Measurements from ENCODE around the gene OR11H6. TPM values are rescaled to one million over a fixed set of nuclear protein-coding genes. Genes with fewer than 3 reads are reported as not detected.
"Not testable (repeated sequence)": the region's sequence is repeated elsewhere in the genome, so short reads cannot be mapped to it uniquely, and the experiment has no call there.

The OR11H6 gene
- not detected for total RNA-seq

GRCh38 chr14:20223410-20223809 lies at the start of gene OR11H6:
OR11H6 (plus strand) TSS chr14:20223710; CDS start chr14:20223710, 0 bp downstream.
- CTCF ChIA-PET, result no interaction called here
- H3K9me3 Mint-ChIP-seq (ENCODE audit: insufficient read depth), result no peaks in the 10 kb centered on the region
- H3K4me1 Mint-ChIP-seq (ENCODE audit: low read depth), result no peaks in the 10 kb centered on the region
- no peaks in the 10 kb centered on the region for H3K36me3 Mint-ChIP-seq (ENCODE audit: low read depth)
- peaks cover 3% of the 10 kb centered on the region for H3K27me3 Mint-ChIP-seq (ENCODE audit: low read depth)
- POLR2A ChIA-PET, result no interaction called here
- no peak for DNase-seq
- no peak within 1 kb of the TSS for H3K27ac Mint-ChIP-seq
- ATAC-seq, result no peak
- H3K4me3 Mint-ChIP-seq, result no peak within 1 kb of the TSS

GRCh38 chr14:20174205-20174604 lies 49.3 kb upstream of the OR11H6 start:
- ATAC-seq; H3K4me1 Mint-ChIP-seq (ENCODE audit: low read depth); DNase-seq; H3K9me3 Mint-ChIP-seq (ENCODE audit: insufficient read depth); POLR2A ChIA-PET; H3K36me3 Mint-ChIP-seq (ENCODE audit: low read depth); H3K27me3 Mint-ChIP-seq (ENCODE audit: low read depth); H3K27ac Mint-ChIP-seq; CTCF ChIA-PET; H3K4me3 Mint-ChIP-seq: not testable (repeated sequence)

GRCh38 chr14:20176330-20176729 lies 47.2 kb upstream of the OR11H6 start:
- ATAC-seq, result no peak
- no peaks in the 10 kb centered on the region for H3K27me3 Mint-ChIP-seq (ENCODE audit: low read depth)
- H3K27ac Mint-ChIP-seq, result no peak overlapping the region
- no peaks in the 10 kb centered on the region for H3K4me1 Mint-ChIP-seq (ENCODE audit: low read depth)
- ChIA-PET CTCF (no interaction called here), POLR2A (no interaction called here)
- H3K4me3 Mint-ChIP-seq, result no peak overlapping the region
- H3K9me3 Mint-ChIP-seq (ENCODE audit: insufficient read depth), result no peaks in the 10 kb centered on the region
- DNase-seq, result no peak
- no peaks in the 10 kb centered on the region for H3K36me3 Mint-ChIP-seq (ENCODE audit: low read depth)

- no peaks in the 10 kb centered on the region for H3K4me1 Mint-ChIP-seq (ENCODE audit: low read depth)
- ATAC-seq (no peak), DNase-seq (no peak)
- H3K27ac Mint-ChIP-seq, result no peak overlapping the region
- peaks cover 3% of the 10 kb centered on the region for H3K27me3 Mint-ChIP-seq (ENCODE audit: low read depth)
- no peaks in the 10 kb centered on the region for H3K9me3 Mint-ChIP-seq (ENCODE audit: insufficient read depth)
- CTCF ChIA-PET, result no interaction called here
- no peak overlapping the region for H3K4me3 Mint-ChIP-seq
- POLR2A ChIA-PET, result no interaction called here
- no peaks in the 10 kb centered on the region for H3K36me3 Mint-ChIP-seq (ENCODE audit: low read depth)
These were observed 46.0 kb upstream of the OR11H6 start for GRCh38 chr14:20177433-20177974.

- CTCF ChIA-PET, result no interaction called here
- DNase-seq (no peak), ATAC-seq (no peak)
- Mint-ChIP-seq H3K36me3 (ENCODE audit: low read depth) (no peaks in the 10 kb centered on the region), H3K27me3 (ENCODE audit: low read depth) (peaks cover 6% of the 10 kb centered on the region), H3K27ac (no peak overlapping the region), H3K4me3 (no peak overlapping the region), H3K9me3 (ENCODE audit: insufficient read depth) (no peaks in the 10 kb centered on the region), H3K4me1 (ENCODE audit: low read depth) (no peaks in the 10 kb centered on the region)
- POLR2A ChIA-PET, result no interaction called here
These were observed 44.3 kb upstream of the OR11H6 start for GRCh38 chr14:20179218-20179617.

- Mint-ChIP-seq H3K27ac (no peak overlapping the region), H3K9me3 (ENCODE audit: insufficient read depth) (no peaks in the 10 kb centered on the region), H3K4me1 (ENCODE audit: low read depth) (no peaks in the 10 kb centered on the region), H3K27me3 (ENCODE audit: low read depth) (peaks cover 6% of the 10 kb centered on the region), H3K36me3 (ENCODE audit: low read depth) (no peaks in the 10 kb centered on the region), H3K4me3 (no peak overlapping the region)
- CTCF ChIA-PET, result no interaction called here
- DNase-seq (no peak), ATAC-seq (no peak)
- POLR2A ChIA-PET, result no interaction called here
These were observed 43.6 kb upstream of the OR11H6 start for GRCh38 chr14:20179880-20180279.

- H3K9me3 Mint-ChIP-seq (ENCODE audit: insufficient read depth), result no peaks in the 10 kb centered on the region
- ChIA-PET POLR2A (no interaction called here), CTCF (no interaction called here)
- no peak overlapping the region for H3K27ac Mint-ChIP-seq
- DNase-seq (no peak), ATAC-seq (no peak)
- H3K4me1 Mint-ChIP-seq (ENCODE audit: low read depth), result no peaks in the 10 kb centered on the region
- H3K36me3 Mint-ChIP-seq (ENCODE audit: low read depth), result no peaks in the 10 kb centered on the region
- no peak overlapping the region for H3K4me3 Mint-ChIP-seq
- H3K27me3 Mint-ChIP-seq (ENCODE audit: low read depth), result peaks cover 7% of the 10 kb centered on the region
These were observed 43.0 kb upstream of the OR11H6 start for GRCh38 chr14:20180486-20180885.

GRCh38 chr14:20184181-20184580 lies 39.3 kb upstream of the OR11H6 start:
- H3K36me3 Mint-ChIP-seq (ENCODE audit: low read depth), result no peaks in the 10 kb centered on the region

GRCh38 chr14:20190596-20190995 lies 32.9 kb upstream of the OR11H6 start, which contains the start of gene OR11G2:
OR11G2 (plus strand) TSS chr14:20190896; CDS start chr14:20197438, 6,542 bp downstream.
- H3K4me1 Mint-ChIP-seq (ENCODE audit: low read depth), result no peaks in the 10 kb centered on the region
- H3K27ac Mint-ChIP-seq, result no peak within 1 kb of the TSS
- ATAC-seq (no peak), DNase-seq (no peak)
- H3K36me3 Mint-ChIP-seq (ENCODE audit: low read depth), result no peaks in the 10 kb centered on the region
- H3K4me3 Mint-ChIP-seq, result no peak within 1 kb of the TSS
- H3K9me3 Mint-ChIP-seq (ENCODE audit: insufficient read depth), result no peaks in the 10 kb centered on the region
- CTCF ChIA-PET, result interaction anchor here (1.1 kb wide), 1 partner anchor 23 kb away, joined by 3 read pairs; no protein-coding TSS in a partner anchor
- H3K27me3 Mint-ChIP-seq (ENCODE audit: low read depth), result peaks cover 7% of the 10 kb centered on the region
- POLR2A ChIA-PET, result no interaction called here

More at GRCh38 chr14:20184181-20184580, 39.3 kb upstream of the OR11H6 start:
- peaks cover 12% of the 10 kb centered on the region for H3K27me3 Mint-ChIP-seq (ENCODE audit: low read depth)
- ChIA-PET CTCF (no interaction called here), POLR2A (no interaction called here)
- ATAC-seq (no peak), DNase-seq (no peak)
- H3K27ac Mint-ChIP-seq, result no peak overlapping the region
- H3K4me3 Mint-ChIP-seq, result no peak overlapping the region
- no peaks in the 10 kb centered on the region for H3K9me3 Mint-ChIP-seq (ENCODE audit: insufficient read depth)
- no peaks in the 10 kb centered on the region for H3K4me1 Mint-ChIP-seq (ENCODE audit: low read depth)

GRCh38 chr14:20191396-20191795 lies 32.1 kb upstream of the OR11H6 start:
- no peaks in the 10 kb centered on the region for H3K36me3 Mint-ChIP-seq (ENCODE audit: low read depth)
- CTCF ChIA-PET, result no interaction called here
- no peak overlapping the region for H3K4me3 Mint-ChIP-seq
- POLR2A ChIA-PET, result no interaction called here
- H3K27me3 Mint-ChIP-seq (ENCODE audit: low read depth), result peaks cover 6% of the 10 kb centered on the region
- H3K4me1 Mint-ChIP-seq (ENCODE audit: low read depth), result no peaks in the 10 kb centered on the region
- no peak for ATAC-seq
- DNase-seq, result no peak
- no peak overlapping the region for H3K27ac Mint-ChIP-seq
- H3K9me3 Mint-ChIP-seq (ENCODE audit: insufficient read depth), result no peaks in the 10 kb centered on the region

GRCh38 chr14:20194101-20194500 lies 29.4 kb upstream of the OR11H6 start:
- Mint-ChIP-seq H3K9me3 (ENCODE audit: insufficient read depth) (no peaks in the 10 kb centered on the region), H3K27ac (no peak overlapping the region), H3K27me3 (ENCODE audit: low read depth) (peaks cover 3% of the 10 kb centered on the region), H3K4me3 (no peak overlapping the region), H3K36me3 (ENCODE audit: low read depth) (no peaks in the 10 kb centered on the region), H3K4me1 (ENCODE audit: low read depth) (no peaks in the 10 kb centered on the region)
- ChIA-PET POLR2A (no interaction called here), CTCF (no interaction called here)
- no peak for DNase-seq
- no peak for ATAC-seq

GRCh38 chr14:20195170-20195569 lies 28.3 kb upstream of the OR11H6 start:
- ATAC-seq; H3K4me1 Mint-ChIP-seq (ENCODE audit: low read depth); H3K36me3 Mint-ChIP-seq (ENCODE audit: low read depth); DNase-seq; H3K27me3 Mint-ChIP-seq (ENCODE audit: low read depth); POLR2A ChIA-PET; H3K4me3 Mint-ChIP-seq; H3K27ac Mint-ChIP-seq; H3K9me3 Mint-ChIP-seq (ENCODE audit: insufficient read depth); CTCF ChIA-PET: not testable (repeated sequence)

GRCh38 chr14:20195911-20196310 lies 27.6 kb upstream of the OR11H6 start:
- no peak overlapping the region for H3K4me3 Mint-ChIP-seq
- H3K27me3 Mint-ChIP-seq (ENCODE audit: low read depth), result peaks cover 3% of the 10 kb centered on the region
- H3K9me3 Mint-ChIP-seq (ENCODE audit: insufficient read depth), result no peaks in the 10 kb centered on the region
- no peak for DNase-seq
- H3K27ac Mint-ChIP-seq, result no peak overlapping the region
- CTCF ChIA-PET, result no interaction called here
- ATAC-seq, result no peak
- POLR2A ChIA-PET, result no interaction called here
- no peaks in the 10 kb centered on the region for H3K4me1 Mint-ChIP-seq (ENCODE audit: low read depth)
- H3K36me3 Mint-ChIP-seq (ENCODE audit: low read depth), result no peaks in the 10 kb centered on the region

Data from activated CD8-positive, alpha-beta T cell treated with anti-CD3 and anti-CD28 coated beads, Interleukin-2, amount 10 ng/mL, durations not matched to agents 7 days and 5 days (primary cell).